ENCODE results near the gene IL24. TPM values are rescaled to one million over a fixed set of nuclear protein-coding genes. Genes with fewer than 3 reads are reported as not detected.
"Not testable (repeated sequence)": the region's sequence is repeated elsewhere in the genome, so short reads cannot be mapped to it uniquely, and the experiment has no call there.

The IL24 gene
- total RNA-seq, 1 experiment from 2014 or later = 0.58 TPM

DNA sequence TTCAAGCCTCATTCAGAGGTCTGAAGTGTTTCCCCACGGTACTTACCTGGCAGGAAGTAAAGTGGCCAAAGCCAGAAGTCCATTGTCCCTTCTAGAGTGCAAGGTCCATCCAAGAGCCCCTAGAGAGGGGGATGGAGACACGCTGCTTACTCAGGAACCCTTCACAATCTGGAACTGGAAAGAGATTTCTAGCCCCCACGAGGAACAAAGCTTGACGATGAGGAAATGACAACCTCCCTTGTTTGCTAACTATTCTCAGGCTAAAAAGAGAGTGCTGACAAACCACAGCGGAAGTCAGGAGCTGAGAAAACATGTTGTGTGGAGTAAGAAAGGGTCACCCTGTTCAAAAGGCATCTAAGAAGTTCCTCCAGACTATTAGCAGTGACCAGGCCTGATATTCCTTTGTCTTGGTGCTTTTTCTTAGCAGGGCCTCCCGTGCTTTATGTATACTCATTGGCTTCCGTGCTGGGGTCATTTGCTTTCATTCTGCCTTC lies 24.6 kb downstream of the IL24 start, which contains the start of gene FCMR:
Gene FCMR, minus strand, starts transcription at position 170 of the 494 bp plus-strand sequence. Its CDS starts 87 bp downstream, at position 83.
- ChIA-PET CTCF (interaction anchor here (0.6 to 13.0 kb wide), 13 partner anchors 10 to 290 kb away, joined by 3 to 287 read pairs (median 3); partner anchors contain the start of gene DYRK3), POLR2A (interaction anchor here (1.3 to 1.8 kb wide), 2 partner anchors 10 to 187 kb away, joined by 3 to 5 read pairs; no protein-coding TSS in a partner anchor)
- no TSS peak for BruUV-seq (replicated peaks)
- no peak for DNase-seq (ENCODE audit: unreplicated experiment)
- H3K9me3 Mint-ChIP-seq (ENCODE audit: unreplicated experiment) = no peaks in the 10 kb centered on the region
- no peak within 1 kb of the TSS for H3K27ac Mint-ChIP-seq (ENCODE audit: low read depth, unreplicated experiment)
- H3K4me3 Mint-ChIP-seq (ENCODE audit: unreplicated experiment) = no peak within 1 kb of the TSS
- H3K36me3 Mint-ChIP-seq (ENCODE audit: insufficient read depth, unreplicated experiment) = no peaks in the 10 kb centered on the region
- H3K27me3 Mint-ChIP-seq (ENCODE audit: insufficient read depth, unreplicated experiment) = no peaks in the 10 kb centered on the region
- TF ChIP-seq, protein P1, sequence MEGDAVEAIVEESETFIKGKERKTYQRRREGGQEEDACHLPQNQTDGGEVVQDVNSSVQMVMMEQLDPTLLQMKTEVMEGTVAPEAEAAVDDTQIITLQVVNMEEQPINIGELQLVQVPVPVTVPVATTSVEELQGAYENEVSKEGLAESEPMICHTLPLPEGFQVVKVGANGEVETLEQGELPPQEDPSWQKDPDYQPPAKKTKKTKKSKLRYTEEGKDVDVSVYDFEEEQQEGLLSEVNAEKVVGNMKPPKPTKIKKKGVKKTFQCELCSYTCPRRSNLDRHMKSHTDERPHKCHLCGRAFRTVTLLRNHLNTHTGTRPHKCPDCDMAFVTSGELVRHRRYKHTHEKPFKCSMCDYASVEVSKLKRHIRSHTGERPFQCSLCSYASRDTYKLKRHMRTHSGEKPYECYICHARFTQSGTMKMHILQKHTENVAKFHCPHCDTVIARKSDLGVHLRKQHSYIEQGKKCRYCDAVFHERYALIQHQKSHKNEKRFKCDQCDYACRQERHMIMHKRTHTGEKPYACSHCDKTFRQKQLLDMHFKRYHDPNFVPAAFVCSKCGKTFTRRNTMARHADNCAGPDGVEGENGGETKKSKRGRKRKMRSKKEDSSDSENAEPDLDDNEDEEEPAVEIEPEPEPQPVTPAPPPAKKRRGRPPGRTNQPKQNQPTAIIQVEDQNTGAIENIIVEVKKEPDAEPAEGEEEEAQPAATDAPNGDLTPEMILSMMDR (IDR thresholded peaks at IDR 0.05; ENCODE audit: unreplicated experiment) = no peak
- intact Hi-C loops (cut with micrococcal nuclease) = no loop called here
- H3K4me1 Mint-ChIP-seq (ENCODE audit: insufficient read depth, unreplicated experiment) = no peaks in the 10 kb centered on the region

DNA sequence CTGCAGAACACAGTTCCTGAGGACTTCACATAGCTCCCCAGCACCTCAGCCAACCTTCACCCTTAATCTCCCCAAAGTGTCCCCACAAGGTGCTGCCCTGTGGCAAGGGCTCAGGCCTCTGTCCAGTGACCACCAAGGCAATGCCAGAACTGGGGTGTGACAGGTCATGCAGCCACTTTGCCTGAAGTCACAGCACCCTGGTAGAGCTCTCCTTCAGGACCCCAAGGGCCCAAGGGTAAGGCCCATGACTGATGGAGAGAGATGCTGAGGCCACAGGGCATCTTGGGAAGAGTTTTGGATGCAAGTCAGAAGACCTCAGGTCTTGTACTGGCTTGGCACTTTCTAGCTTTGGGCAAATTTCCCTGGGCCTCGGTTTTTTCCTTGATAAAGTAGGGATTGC lies 25.3 kb downstream of the IL24 start:
- TF ChIP-seq, protein P1 (IDR thresholded peaks at IDR 0.05; ENCODE audit: unreplicated experiment) = no peak
- ChIA-PET POLR2A (interaction anchor here (0.7 to 1.8 kb wide), 3 partner anchors 9 to 188 kb away, joined by 3 to 5 read pairs (median 3); no protein-coding TSS in a partner anchor), CTCF (interaction anchor here (0.7 to 13.0 kb wide), 6 partner anchors 9 to 113 kb away, joined by 3 to 287 read pairs (median 4); no protein-coding TSS in a partner anchor)
- Mint-ChIP-seq H3K36me3 (ENCODE audit: insufficient read depth, unreplicated experiment) (no peaks in the 10 kb centered on the region), H3K27ac (ENCODE audit: low read depth, unreplicated experiment) (no peak overlapping the region), H3K4me3 (ENCODE audit: unreplicated experiment) (no peak overlapping the region), H3K4me1 (ENCODE audit: insufficient read depth, unreplicated experiment) (no peaks in the 10 kb centered on the region), H3K9me3 (ENCODE audit: unreplicated experiment) (no peaks in the 10 kb centered on the region), H3K27me3 (ENCODE audit: insufficient read depth, unreplicated experiment) (no peaks in the 10 kb centered on the region)
- DNase-seq (ENCODE audit: unreplicated experiment) = no peak
- intact Hi-C loops (cut with micrococcal nuclease) = no loop called here
- BruUV-seq (replicated peaks) = no TSS peak

DNA sequence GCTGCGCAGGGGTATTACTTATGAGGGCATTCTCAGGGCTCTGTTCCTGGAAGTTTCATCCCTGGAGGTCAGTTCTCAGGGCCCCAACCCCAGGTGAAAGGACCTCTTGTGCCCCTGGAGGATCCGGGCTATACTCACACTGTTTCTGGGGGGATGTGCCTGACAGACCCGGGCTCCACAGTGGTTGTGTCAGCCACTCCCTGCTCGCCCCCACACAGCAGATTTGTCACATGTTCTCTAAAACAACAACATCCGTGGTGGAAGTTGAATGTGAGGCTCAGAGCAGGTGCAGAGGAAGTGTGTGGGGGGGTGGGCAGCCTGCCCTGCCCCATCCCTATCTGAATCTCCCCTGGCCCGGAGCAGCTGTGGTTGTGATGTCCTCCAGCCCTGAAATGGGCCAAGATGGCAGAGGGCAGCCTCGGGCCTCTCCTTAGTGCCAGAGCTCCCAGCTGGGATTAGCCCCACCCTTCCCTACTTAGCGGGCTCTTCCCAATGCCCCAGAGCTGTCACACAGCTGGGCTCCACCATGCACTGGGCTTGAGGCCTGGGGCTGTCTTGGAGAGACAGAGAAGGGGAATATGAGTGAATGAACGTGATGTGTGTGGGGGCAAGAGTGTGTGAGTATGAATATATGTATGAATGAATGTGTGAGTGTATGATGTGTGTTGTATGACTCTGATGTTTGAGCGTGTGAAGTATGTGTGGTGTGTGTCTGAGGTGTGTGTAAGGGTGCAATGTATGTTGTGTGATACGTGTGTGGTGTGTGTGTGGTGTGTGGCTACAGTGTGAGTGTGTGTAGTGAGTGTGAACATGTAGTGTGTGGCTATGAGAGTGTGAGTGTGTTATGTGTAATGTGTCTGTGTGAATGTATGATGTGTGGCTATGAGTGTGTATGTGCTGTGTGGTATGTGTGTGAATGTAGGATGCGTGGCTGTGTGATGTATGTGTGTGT lies 26.0 kb downstream of the IL24 start:
- H3K4me1 Mint-ChIP-seq (ENCODE audit: insufficient read depth, unreplicated experiment) = no peaks in the 10 kb centered on the region
- BruUV-seq (replicated peaks) = no TSS peak
- intact Hi-C loops (cut with micrococcal nuclease) = no loop called here
- H3K4me3 Mint-ChIP-seq (ENCODE audit: unreplicated experiment) = no peak overlapping the region
- no peaks in the 10 kb centered on the region for H3K36me3 Mint-ChIP-seq (ENCODE audit: insufficient read depth, unreplicated experiment)
- no peaks in the 10 kb centered on the region for H3K27me3 Mint-ChIP-seq (ENCODE audit: insufficient read depth, unreplicated experiment)
- no peaks in the 10 kb centered on the region for H3K9me3 Mint-ChIP-seq (ENCODE audit: unreplicated experiment)
- POLR2A ChIA-PET = interaction anchor here (0.7 kb wide), 1 partner anchor 20 kb away, joined by 3 read pairs; no protein-coding TSS in a partner anchor
- H3K27ac Mint-ChIP-seq (ENCODE audit: low read depth, unreplicated experiment) = no peak overlapping the region
- CTCF ChIA-PET = interaction anchor here (0.7 to 13.0 kb wide), 5 partner anchors 11 to 114 kb away, joined by 3 to 287 read pairs (median 4); no protein-coding TSS in a partner anchor
- TF ChIP-seq, protein P1 (IDR thresholded peaks at IDR 0.05; ENCODE audit: unreplicated experiment) = no peak
- no peak for DNase-seq (ENCODE audit: unreplicated experiment)

DNA sequence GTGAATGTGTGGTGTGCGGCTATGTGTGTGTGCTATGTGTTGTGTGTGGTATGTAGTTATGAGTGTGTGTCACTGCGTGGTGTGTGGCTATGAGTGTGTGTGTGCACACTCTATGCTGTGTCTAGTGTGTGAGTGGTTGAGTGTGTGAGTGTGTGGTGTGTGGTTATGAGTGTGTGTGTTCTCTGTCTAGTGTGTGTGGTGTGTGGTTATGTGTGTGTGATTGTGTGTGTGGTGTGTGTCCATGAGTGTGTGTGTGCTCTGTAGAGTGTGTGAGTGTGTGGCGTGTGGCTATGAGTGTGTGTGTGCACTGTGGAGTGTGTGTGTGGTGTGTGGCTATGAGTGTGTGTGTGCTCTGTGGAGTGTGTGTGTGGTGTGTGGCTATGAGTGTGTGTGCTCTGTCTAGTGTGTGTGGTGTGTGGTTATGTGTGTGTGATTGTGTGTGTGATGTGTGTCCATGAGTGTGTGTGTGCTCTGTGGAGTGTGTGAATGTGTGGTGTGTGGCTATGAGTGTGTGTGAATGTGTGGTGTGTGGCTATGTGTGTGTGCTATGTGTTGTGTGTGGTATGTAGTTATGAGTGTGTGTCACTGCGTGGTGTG lies 26.8 kb downstream of the IL24 start:
- H3K4me1 Mint-ChIP-seq (ENCODE audit: insufficient read depth, unreplicated experiment); intact Hi-C loops (cut with micrococcal nuclease); H3K4me3 Mint-ChIP-seq (ENCODE audit: unreplicated experiment); H3K36me3 Mint-ChIP-seq (ENCODE audit: insufficient read depth, unreplicated experiment); DNase-seq (ENCODE audit: unreplicated experiment); H3K27me3 Mint-ChIP-seq (ENCODE audit: insufficient read depth, unreplicated experiment); H3K9me3 Mint-ChIP-seq (ENCODE audit: unreplicated experiment); BruUV-seq (replicated peaks); H3K27ac Mint-ChIP-seq (ENCODE audit: low read depth, unreplicated experiment): not testable (repeated sequence)
- ChIA-PET CTCF (interaction anchor here (1.1 to 13.0 kb wide), 3 partner anchors 10 to 59 kb away, joined by 4 to 287 read pairs (median 5); no protein-coding TSS in a partner anchor), POLR2A (interaction anchor here (0.5 kb wide), 1 partner anchor 12 kb away, joined by 3 read pairs; no protein-coding TSS in a partner anchor)

Measured in MCF 10A (cell line).